GM12872 (cell line): ENCODE results near the gene CHMP4A.
A peak's percentile ranks its signal among the peaks of the same experiment; 100 is the strongest.

Source experiments
- TF ChIP-seq, protein P1 (sequence below): IDR thresholded peaks from 3 replicates; pipeline ENCODE4 v1.5.1; 2011; ENCODE audit warnings: low read depth, mild to moderate bottlenecking, low read length, moderate library complexity; ENCODE audit not compliant: insufficient read depth

Gene CHMP4A

DNA sequence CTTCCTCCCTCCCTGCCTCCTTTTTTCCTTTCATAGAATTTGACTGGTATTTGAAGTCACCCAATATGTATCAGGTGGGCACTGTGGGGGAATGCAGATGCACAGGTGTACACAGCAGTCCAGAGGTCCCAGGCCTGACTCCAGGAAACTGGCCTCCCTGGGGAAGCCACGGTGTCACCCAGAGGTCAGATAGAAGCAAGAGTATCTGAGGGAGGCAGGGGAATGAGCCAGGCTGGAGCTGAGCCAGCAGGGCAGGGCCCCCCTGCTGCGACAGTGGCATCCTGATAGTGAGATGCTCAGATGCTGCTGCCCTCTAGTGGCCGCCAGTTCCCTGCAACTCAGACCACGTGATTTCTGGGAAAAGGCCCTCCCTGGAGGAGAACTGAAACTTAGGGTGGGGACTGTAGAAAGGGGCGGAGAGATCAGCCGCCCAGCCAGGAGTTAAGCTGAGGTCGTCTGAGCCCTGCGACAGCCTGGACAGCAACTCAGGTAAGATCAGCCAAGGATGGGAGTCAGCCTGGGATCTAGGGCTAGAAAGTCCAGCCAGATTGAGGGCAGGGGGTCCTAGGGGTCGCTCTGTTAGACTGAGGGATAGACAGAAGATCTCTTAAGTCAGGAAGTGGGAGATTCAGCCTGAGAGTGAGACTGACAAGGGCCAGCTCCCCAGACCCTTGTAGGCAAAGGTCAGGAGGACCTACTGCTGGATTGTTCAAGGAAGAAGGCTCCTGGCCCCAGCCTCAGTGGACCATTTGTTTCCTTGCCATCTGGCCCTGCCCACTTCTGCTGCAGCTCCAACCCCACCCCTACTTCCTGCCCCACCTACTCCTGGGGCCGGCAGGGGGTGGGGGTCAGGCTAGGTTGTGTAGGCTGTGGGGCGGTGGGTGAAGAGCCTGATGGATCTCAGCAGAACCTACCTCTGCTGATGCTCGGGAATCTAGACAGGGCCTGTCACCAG, 52.2 kb downstream of the CHMP4A start, which contains the start of gene IRF9:
Gene IRF9, plus strand, starts transcription at position 416 of the 955 bp plus-strand sequence. CDS start 880 bp downstream, outside the sequence.
- TF ChIP-seq, protein P1, sequence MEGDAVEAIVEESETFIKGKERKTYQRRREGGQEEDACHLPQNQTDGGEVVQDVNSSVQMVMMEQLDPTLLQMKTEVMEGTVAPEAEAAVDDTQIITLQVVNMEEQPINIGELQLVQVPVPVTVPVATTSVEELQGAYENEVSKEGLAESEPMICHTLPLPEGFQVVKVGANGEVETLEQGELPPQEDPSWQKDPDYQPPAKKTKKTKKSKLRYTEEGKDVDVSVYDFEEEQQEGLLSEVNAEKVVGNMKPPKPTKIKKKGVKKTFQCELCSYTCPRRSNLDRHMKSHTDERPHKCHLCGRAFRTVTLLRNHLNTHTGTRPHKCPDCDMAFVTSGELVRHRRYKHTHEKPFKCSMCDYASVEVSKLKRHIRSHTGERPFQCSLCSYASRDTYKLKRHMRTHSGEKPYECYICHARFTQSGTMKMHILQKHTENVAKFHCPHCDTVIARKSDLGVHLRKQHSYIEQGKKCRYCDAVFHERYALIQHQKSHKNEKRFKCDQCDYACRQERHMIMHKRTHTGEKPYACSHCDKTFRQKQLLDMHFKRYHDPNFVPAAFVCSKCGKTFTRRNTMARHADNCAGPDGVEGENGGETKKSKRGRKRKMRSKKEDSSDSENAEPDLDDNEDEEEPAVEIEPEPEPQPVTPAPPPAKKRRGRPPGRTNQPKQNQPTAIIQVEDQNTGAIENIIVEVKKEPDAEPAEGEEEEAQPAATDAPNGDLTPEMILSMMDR: peak; percentile 90

DNA sequence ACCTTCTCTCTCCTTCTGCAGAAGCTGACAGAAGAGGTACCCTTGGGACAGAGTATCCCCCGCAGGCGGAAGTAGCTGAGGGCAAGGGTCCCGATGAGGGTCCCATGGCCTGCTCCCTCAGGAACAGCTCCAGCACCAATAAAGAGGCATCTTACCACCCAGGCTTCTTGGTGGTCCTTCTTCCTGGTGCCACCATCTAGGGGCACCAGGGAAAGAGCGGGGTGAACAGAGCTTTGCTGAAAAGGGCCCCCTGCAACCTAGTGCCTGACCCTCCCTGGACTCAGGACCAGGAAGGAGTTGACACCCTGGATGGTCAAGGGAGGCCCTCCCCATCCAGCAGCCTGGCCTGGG, 52.8 kb downstream of the CHMP4A start:
- TF ChIP-seq, protein P1: no peak

DNA sequence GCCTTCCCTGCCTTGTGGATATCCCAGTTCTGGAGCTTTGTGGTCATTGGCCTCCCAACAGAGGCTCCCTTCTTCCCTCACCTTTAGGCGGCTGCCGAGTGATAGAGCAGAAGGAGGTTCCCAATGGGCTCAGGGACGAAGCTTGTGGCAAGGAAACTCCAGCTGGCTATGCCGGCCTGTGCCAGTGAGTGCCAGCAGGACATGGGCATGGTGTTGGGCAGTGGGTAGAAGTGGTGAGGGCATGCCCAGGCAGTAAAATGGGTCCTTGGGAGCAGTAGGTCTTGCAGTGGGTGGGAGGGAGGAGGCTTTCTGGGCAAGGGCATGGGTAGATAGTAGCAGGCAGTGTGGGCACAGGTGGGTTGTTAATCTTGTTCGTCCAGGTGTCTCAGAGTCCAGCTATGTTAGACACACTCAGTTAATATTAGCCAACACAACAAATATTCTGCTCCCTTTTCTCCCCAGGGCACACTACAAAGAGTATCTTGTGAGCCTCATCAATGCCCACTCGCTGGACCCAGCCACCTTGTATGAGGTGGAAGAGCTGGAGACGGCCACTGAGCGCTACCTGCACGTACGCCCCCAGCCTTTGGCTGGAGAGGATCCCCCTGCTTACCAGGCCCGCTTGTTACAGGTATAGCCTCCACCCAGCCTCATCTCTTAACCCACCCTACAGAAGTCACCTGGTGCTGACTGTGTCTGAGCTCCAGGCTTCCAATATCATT, 53.4 kb downstream of the CHMP4A start:
- TF ChIP-seq, protein P1: no peak
